Right lobe of liver (tissue), 6 donors: Measurements from ENCODE around the gene ACSL1. TPM values are rescaled to one million over a fixed set of nuclear protein-coding genes. Genes with fewer than 3 reads are reported as not detected.

Experiments
- ATAC-seq, 4 donors: fragments of 200-7000 bp; cut with Tn5 transposase; one replicate each; pipeline ENCODE4 v1.9.1; 2020; ENCODE audit warnings: mild to moderate bottlenecking in 4 of 4, moderate library complexity in 4 of 4
- DNase-seq, 3 donors: peaks; one replicate each; pipeline ENCODE4 v3.0.0-alpha.2; 2020
- H3K27ac ChIP-seq, 3 donors: fragments of 200-600 bp; one replicate each; pipeline ENCODE4 v1.8.0; 2022
- H3K27me3 ChIP-seq, 2 donors: fragments of 200-600 bp; one replicate each; pipeline ENCODE4 v1.8.0; 2022
- H3K36me3 ChIP-seq, 4 donors: fragments of 200-600 bp; sonication (generic) in 1 of 4; one replicate each; pipeline versions ENCODE4 v1.5.1 to v1.8.0; 2017 to 2022; ENCODE audit warnings: control low read depth in 1 of 4
- H3K4me1 ChIP-seq, 4 donors: fragments of 200-600 bp; sonication (generic) in 1 of 4; one replicate each; pipeline versions ENCODE4 v1.5.1 to v1.8.0; 2017 to 2022; ENCODE audit warnings: control low read depth in 1 of 4
- H3K4me3 ChIP-seq, 3 donors: fragments of 200-600 bp; one replicate each; pipeline ENCODE4 v1.8.0; 2022
- H3K9me3 ChIP-seq, 4 donors: fragments of 200-600 bp; sonication (generic) in 1 of 4; one replicate each; pipeline versions ENCODE4 v1.5.1 to v1.8.0; 2017 to 2022; ENCODE audit warnings: control low read depth in 1 of 4
- POLR2A ChIP-seq: fragments of 450-650 bp; IDR thresholded peaks from one replicate; pipeline ENCODE4 v1.6.1; 2017; ENCODE audit warnings: antibody characterized with exemption, mild to moderate bottlenecking
- WGBS: methylation state at CpG from one replicate; pipeline ENCODE4 v1.1.6; 2018; ENCODE audit warnings: low coverage, low lambda C conversion rate; ENCODE audit not compliant: insufficient coverage; ENCODE audit errors: missing lambda C conversion rate; 5-methylcytosine and 5-hydroxymethylcytosine counted together
- intact Hi-C, 2 donors: fragments of 100-400 bp; cut with DNase I; formaldehyde crosslinking; loops; one replicate each; pipeline versions ENCODE4 v1.11.2 to v1.14.1; 2022
- total RNA-seq, 6 experiments: library from RNA; depleted of rRNA in 2 of 6; stranded (reverse); fragments of >200 nt in 2 of 6; fragmentation: NEBNext Ultra II Directional in 3 of 6; extraction: Animal tissue kit (Norgen Biotek cat#: 25700) in 3 of 6; gene quantifications; one replicate each; pipeline versions ENCODE4 v1.1.0 to v1.2.4, GENCODE V29; 2016 to 2023
- TF ChIP-seq, protein P1 (sequence below), 4 donors: fragments of 200-600 bp in 3 of 4; fragments of 450-650 bp in 1 of 4; IDR thresholded peaks; one replicate each; pipeline versions ENCODE4 v1.5.1 to v1.8.0; 2016 to 2022; ENCODE audit warnings: antibody characterized with exemption in 4 of 4, mild to moderate bottlenecking in 2 of 4
- donor health status: DM: no; HTN: yes; CAD: no.
- donor health status: DM: no; HTN: no; CAD: no.
- donor health status: DM: no; HTN: no; CAD: no.
- donor health status: DM: no; HTN: yes; CAD: no.
- donor health status: DM: no; HTN: yes; CAD: no.

ACSL1 gene
- total RNA-seq, 6 experiments from 2014 or later: 544 to 1,154 (median 743) TPM

DNA sequence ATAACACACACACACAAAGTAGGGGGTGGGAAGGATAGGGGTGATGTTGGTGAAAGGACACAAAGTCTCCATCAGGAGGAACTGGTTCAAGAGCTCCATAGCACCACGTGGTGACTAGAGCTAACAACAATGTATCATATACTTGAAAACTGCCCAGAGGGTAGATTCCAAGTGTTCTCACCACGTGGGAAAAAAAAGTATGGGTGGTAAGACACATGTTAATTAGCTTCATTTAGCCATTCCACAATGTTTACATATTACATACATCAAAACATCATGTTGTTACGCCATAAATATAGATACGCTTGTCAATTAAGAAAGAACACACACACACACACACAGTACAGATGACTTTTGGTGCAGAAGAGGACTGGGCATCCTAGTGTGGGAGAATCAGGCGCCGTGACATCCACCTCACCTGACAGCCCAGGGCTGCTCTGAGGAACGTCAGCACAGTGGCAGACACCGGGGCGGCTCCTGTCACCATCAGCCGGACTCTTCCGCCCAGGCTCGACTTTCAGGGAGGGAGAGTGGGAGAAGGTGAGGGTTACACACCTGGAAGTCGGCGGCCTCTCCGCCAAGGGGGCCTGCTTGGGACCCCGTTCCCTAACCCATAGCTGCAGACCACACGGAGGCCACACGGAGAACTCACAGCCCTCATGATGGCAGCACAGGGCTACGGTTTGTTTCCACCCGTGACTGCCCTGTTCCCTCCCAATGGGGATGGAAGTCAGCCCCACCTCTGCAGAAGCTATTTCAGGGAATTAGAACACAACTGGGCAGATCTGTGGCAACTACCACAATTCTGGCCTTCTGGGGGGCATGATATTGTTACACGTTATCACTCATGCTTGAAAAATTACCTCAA is 60.1 kb downstream of the ACSL1 start:
- ATAC-seq: peak in 2 of 4 donors; percentile 8 to 36
- peaks cover 22 to 100% (median 77%) of the 10 kb centered on the region in 4 donors for H3K36me3 ChIP-seq
- no peak overlapping the region for H3K4me3 ChIP-seq
- no peak for DNase-seq
- WGBS: 77% methylated on average over 7 of the region's 21 CpGs
- no peak for TF ChIP-seq POLR2A
- TF ChIP-seq, protein P1, sequence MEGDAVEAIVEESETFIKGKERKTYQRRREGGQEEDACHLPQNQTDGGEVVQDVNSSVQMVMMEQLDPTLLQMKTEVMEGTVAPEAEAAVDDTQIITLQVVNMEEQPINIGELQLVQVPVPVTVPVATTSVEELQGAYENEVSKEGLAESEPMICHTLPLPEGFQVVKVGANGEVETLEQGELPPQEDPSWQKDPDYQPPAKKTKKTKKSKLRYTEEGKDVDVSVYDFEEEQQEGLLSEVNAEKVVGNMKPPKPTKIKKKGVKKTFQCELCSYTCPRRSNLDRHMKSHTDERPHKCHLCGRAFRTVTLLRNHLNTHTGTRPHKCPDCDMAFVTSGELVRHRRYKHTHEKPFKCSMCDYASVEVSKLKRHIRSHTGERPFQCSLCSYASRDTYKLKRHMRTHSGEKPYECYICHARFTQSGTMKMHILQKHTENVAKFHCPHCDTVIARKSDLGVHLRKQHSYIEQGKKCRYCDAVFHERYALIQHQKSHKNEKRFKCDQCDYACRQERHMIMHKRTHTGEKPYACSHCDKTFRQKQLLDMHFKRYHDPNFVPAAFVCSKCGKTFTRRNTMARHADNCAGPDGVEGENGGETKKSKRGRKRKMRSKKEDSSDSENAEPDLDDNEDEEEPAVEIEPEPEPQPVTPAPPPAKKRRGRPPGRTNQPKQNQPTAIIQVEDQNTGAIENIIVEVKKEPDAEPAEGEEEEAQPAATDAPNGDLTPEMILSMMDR (IDR thresholded peaks at IDR 0.05): no peak
- H3K9me3 ChIP-seq: no peaks in the 10 kb centered on the region
- H3K4me1 ChIP-seq: no peaks in the 10 kb centered on the region
- H3K27me3 ChIP-seq: no peaks in the 10 kb centered on the region
- H3K27ac ChIP-seq: no peak overlapping the region
- intact Hi-C loops: no loop called here

DNA sequence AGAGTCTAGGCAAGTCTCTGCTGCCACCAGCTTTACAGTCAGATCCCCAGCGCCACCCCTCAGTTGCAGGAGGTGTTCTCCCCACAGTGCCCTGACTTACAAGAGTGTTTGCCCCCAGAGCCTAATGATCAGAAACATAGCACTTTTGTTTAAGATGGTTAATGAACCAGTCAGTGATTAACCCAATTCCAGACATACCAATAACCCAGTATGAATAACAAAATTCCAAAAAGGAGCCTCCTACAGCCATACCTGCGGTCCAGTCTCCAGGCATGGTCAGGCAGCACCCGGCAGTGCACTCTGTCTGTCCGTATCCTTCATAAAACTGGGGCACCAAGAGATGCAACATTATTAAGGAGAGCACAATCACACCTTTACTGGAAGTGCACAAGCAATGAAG is 61.2 kb downstream of the ACSL1 start:
- TF ChIP-seq, protein P1 (IDR thresholded peaks at IDR 0.05): no peak
- no peak for TF ChIP-seq POLR2A
- no peaks in the 10 kb centered on the region for H3K4me1 ChIP-seq
- DNase-seq (no peak), ATAC-seq (no peak)
- H3K27me3 ChIP-seq: no peaks in the 10 kb centered on the region
- WGBS: 94% methylated on average over 2 of the region's 4 CpGs
- peaks cover 26 to 100% (median 77%) of the 10 kb centered on the region in 4 donors for H3K36me3 ChIP-seq
- no peak overlapping the region for H3K4me3 ChIP-seq
- intact Hi-C loops: no loop called here
- no peak overlapping the region for H3K27ac ChIP-seq
- H3K9me3 ChIP-seq: no peaks in the 10 kb centered on the region

DNA sequence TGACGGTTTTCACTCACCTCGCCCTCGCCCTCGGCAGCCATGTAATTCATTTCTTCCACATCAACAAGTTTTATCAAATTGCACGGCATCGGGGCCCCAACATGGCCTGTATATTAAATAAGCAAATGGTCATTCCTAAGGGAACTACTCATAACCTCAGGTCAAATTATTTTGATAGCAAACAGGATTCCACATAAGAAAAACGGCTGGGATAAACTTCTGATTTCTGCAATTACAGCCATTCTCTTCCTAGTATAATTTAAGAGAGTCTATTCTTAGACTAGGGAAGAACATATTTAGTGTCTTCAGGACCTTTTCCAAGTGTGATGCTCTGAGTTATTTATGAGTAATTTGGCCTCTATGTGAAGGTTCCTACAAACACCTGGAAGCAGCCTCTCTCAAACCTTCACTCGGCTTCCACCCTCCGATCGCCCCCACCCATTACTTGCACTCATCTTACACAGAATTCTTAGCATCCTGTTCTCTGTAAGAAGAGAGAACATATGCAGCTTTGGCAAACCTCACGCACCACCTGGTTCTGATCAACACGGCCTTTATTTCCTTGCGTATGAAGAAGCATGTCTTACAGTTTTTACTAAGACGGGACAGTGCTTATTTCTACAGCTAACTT is 62.5 kb downstream of the ACSL1 start:
- TF ChIP-seq, protein P1 (IDR thresholded peaks at IDR 0.05): no peak
- TF ChIP-seq POLR2A: no peak
- Histone ChIP-seq H3K4me1 (no peaks in the 10 kb centered on the region), H3K27me3 (no peaks in the 10 kb centered on the region), H3K9me3 (no peaks in the 10 kb centered on the region), H3K4me3 (no peak overlapping the region), H3K36me3 (peaks cover 26 to 96% (median 71%) of the 10 kb centered on the region in 4 donors), H3K27ac (no peak overlapping the region)
- ATAC-seq (no peak), DNase-seq (no peak)
- 89% methylated on average over 14 of the region's 14 CpGs for WGBS
- intact Hi-C loops: no loop called here

DNA sequence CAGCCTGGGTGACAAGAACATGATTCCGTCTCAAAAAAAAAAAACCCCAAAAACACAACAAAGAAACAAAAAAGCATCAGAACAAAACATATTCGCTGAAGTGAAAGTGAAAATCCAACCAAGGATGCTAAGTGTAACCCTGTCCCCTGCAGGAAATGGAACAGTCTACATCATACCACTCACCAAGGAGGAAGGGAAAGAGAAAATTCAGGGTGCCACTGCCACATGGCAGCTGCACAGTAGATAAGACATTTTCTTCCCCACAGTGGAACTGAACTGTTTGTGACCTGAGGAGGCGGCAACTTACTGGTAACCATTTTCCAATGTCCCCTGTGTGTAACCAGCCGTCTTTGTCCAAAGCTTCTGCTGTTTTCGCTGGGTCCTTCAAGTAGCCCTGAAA is 63.7 kb downstream of the ACSL1 start:
- TF ChIP-seq, protein P1 (IDR thresholded peaks at IDR 0.05): no peak
- no peak for TF ChIP-seq POLR2A
- DNase-seq: no peak
- 67% methylated on average over 5 of the region's 5 CpGs for WGBS
- H3K9me3 ChIP-seq: no peaks in the 10 kb centered on the region
- no peaks in the 10 kb centered on the region for H3K4me1 ChIP-seq
- H3K27me3 ChIP-seq: no peaks in the 10 kb centered on the region
- H3K4me3 ChIP-seq: no peak overlapping the region
- no peak overlapping the region for H3K27ac ChIP-seq
- intact Hi-C loops: no loop called here
- H3K36me3 ChIP-seq: peaks cover 20 to 96% (median 68%) of the 10 kb centered on the region in 4 donors
- ATAC-seq: peak; percentile 6 to 47 (median 25)
